Neural progenitor cell (in vitro differentiated cells): ENCODE measurements around the gene CCDC88B. TPM values are rescaled to one million over a fixed set of nuclear protein-coding genes. Genes with fewer than 3 reads are reported as not detected.

Experiments used
- DNase-seq: peaks from one replicate; pipeline ENCODE4 v3.0.0-alpha.2; 2016; ENCODE audit warnings: low spot score
- H2AFZ ChIP-seq: fragments of 200-600 bp; sonication (generic); replicated peaks from 2 replicates; pipeline ENCODE4 v1.6.1; 2016; ENCODE audit warnings: antibody characterized with exemption
- H3F3A ChIP-seq: fragments of 200-600 bp; sonication (generic); 2 replicates; pipeline ENCODE4 v1.6.1; 2016; ENCODE audit warnings: antibody characterized with exemption, low read depth
- H3K27ac ChIP-seq: fragments of 200-600 bp; sonication (generic); 2 replicates; pipeline ENCODE4 v1.5.1; 2016; ENCODE audit warnings: mild to moderate bottlenecking
- H3K27me3 ChIP-seq: fragments of 200-600 bp; sonication (generic); 2 replicates; pipeline ENCODE4 v1.6.1; 2016; ENCODE audit warnings: mild to moderate bottlenecking, moderate library complexity
- H3K36me3 ChIP-seq: fragments of 200-600 bp; sonication (generic); 2 replicates; pipeline ENCODE4 v1.5.1; 2016
- H3K4me1 ChIP-seq: fragments of 200-600 bp; sonication (generic); 2 replicates; pipeline ENCODE4 v1.6.1; 2016; ENCODE audit warnings: mixed run types
- H3K4me2 ChIP-seq: fragments of 200-600 bp; sonication (generic); 2 replicates; pipeline ENCODE4 v1.6.1; 2016
- H3K4me3 ChIP-seq: fragments of 200-600 bp; sonication (generic); 2 replicates; pipeline ENCODE4 v1.5.1; 2016
- H3K79me2 ChIP-seq: fragments of 200-600 bp; sonication (generic); 2 replicates; pipeline ENCODE4 v1.6.1; 2016; ENCODE audit warnings: low read depth
- H3K9ac ChIP-seq: fragments of 200-600 bp; sonication (generic); 2 replicates; pipeline ENCODE4 v1.6.1; 2016
- H3K9me3 ChIP-seq: fragments of 200-600 bp; sonication (generic); 2 replicates; pipeline ENCODE4 v1.5.1; 2016; ENCODE audit warnings: low read depth
- H4K20me1 ChIP-seq: fragments of 200-600 bp; sonication (generic); 2 replicates; pipeline ENCODE4 v1.6.1; 2016; ENCODE audit warnings: low read depth
- H3K27ac Mint-ChIP-seq: 3 replicates; pipeline ENCODE4 v1.8.0; 2021; ENCODE audit warnings: mixed read lengths
- H3K27me3 Mint-ChIP-seq: 2 replicates; pipeline ENCODE4 v1.8.0; 2022; ENCODE audit warnings: low read depth, mild to moderate bottlenecking, inconsistent platforms, moderate library complexity, mixed read lengths; ENCODE audit not compliant: insufficient read depth
- H3K36me3 Mint-ChIP-seq: 3 replicates; pipeline ENCODE4 v1.8.0; 2021; ENCODE audit warnings: mixed read lengths
- H3K4me1 Mint-ChIP-seq: 3 replicates; pipeline ENCODE4 v1.8.0; 2021; ENCODE audit warnings: mixed read lengths
- H3K4me3 Mint-ChIP-seq: 3 replicates; pipeline ENCODE4 v1.8.0; 2021; ENCODE audit warnings: mild to moderate bottlenecking, moderate library complexity, mixed read lengths
- H3K9me3 Mint-ChIP-seq: 3 replicates; pipeline ENCODE4 v1.8.0; 2020; ENCODE audit warnings: mixed read lengths
- CTCF ChIP-seq: fragments of 200-600 bp; sonication (generic); IDR thresholded peaks from 2 replicates; pipeline ENCODE4 v1.5.1; 2017; ENCODE audit warnings: antibody characterized with exemption, mild to moderate bottlenecking
- EZH2 ChIP-seq: fragments of 200-600 bp; sonication (generic); IDR thresholded peaks from 2 replicates; pipeline ENCODE4 v1.6.1; 2017; ENCODE audit warnings: antibody characterized with exemption, mild to moderate bottlenecking, moderate library complexity
- EZH2phosphoT487 ChIP-seq: fragments of 200-600 bp; sonication (generic); IDR thresholded peaks from 2 replicates; pipeline ENCODE4 v1.6.1; 2017; ENCODE audit warnings: antibody characterized with exemption
- total RNA-seq: library from RNA; depleted of rRNA; stranded (reverse); fragments of >200 nt; gene quantifications from 2 replicates; pipeline ENCODE4 v1.2.3, GENCODE V29; 2015; ENCODE audit warnings: low replicate concordance

Gene CCDC88B
- total RNA-seq, 1 donor from 2014 or later, result 0.62 TPM

GRCh38 chr11:64349025-64349387 is 9.0 kb downstream of the CCDC88B start:
- Histone ChIP-seq H3K4me3 (no peak overlapping the region), H4K20me1 (no peaks in the 10 kb centered on the region), H3K9ac (no peak overlapping the region), H3K79me2 (no peaks in the 10 kb centered on the region), H2AFZ (no peak overlapping the region), H3F3A (peaks cover 3% of the 10 kb centered on the region), H3K27ac (no peak overlapping the region), H3K4me1 (peaks cover 7% of the 10 kb centered on the region), H3K9me3 (no peaks in the 10 kb centered on the region), H3K4me2 (no peak overlapping the region), H3K36me3 (no peaks in the 10 kb centered on the region), H3K27me3 (no peaks in the 10 kb centered on the region)
- H3K4me3 Mint-ChIP-seq, result no peak overlapping the region
- no peaks in the 10 kb centered on the region for H3K9me3 Mint-ChIP-seq
- peaks cover 25% of the 10 kb centered on the region for H3K4me1 Mint-ChIP-seq
- H3K27me3 Mint-ChIP-seq, result peaks cover 4% of the 10 kb centered on the region
- no peaks in the 10 kb centered on the region for H3K36me3 Mint-ChIP-seq
- H3K27ac Mint-ChIP-seq, result no peak overlapping the region
- TF ChIP-seq EZH2 (no peak), CTCF (no peak), EZH2phosphoT487 (no peak)
- no peak for DNase-seq

- Histone ChIP-seq H3K79me2 (no peaks in the 10 kb centered on the region), H3K27ac (no peak overlapping the region), H4K20me1 (no peaks in the 10 kb centered on the region), H3K4me3 (no peak overlapping the region), H3K27me3 (no peaks in the 10 kb centered on the region), H3F3A (peaks cover 3% of the 10 kb centered on the region), H3K4me1 (peaks cover 7% of the 10 kb centered on the region), H3K4me2 (no peak overlapping the region), H3K9ac (no peak overlapping the region), H3K9me3 (no peaks in the 10 kb centered on the region), H3K36me3 (no peaks in the 10 kb centered on the region), H2AFZ (no peak overlapping the region)
- H3K9me3 Mint-ChIP-seq, result no peaks in the 10 kb centered on the region
- no peak overlapping the region for H3K27ac Mint-ChIP-seq
- DNase-seq, result no peak
- no peaks in the 10 kb centered on the region for H3K36me3 Mint-ChIP-seq
- peaks cover 25% of the 10 kb centered on the region for H3K4me1 Mint-ChIP-seq
- H3K4me3 Mint-ChIP-seq, result no peak overlapping the region
- no peak for TF ChIP-seq EZH2
- no peak for TF ChIP-seq EZH2phosphoT487
- no peak for TF ChIP-seq CTCF
- H3K27me3 Mint-ChIP-seq, result peaks cover 4% of the 10 kb centered on the region
These were observed 9.4 kb downstream of the CCDC88B start for GRCh38 chr11:64349404-64349803.

- Histone ChIP-seq H3K36me3 (no peaks in the 10 kb centered on the region), H3K4me2 (no peak overlapping the region), H4K20me1 (no peaks in the 10 kb centered on the region), H3F3A (peaks cover 14% of the 10 kb centered on the region), H3K79me2 (no peaks in the 10 kb centered on the region), H2AFZ (no peak overlapping the region), H3K4me1 (peaks cover 14% of the 10 kb centered on the region), H3K27me3 (no peaks in the 10 kb centered on the region), H3K9me3 (no peaks in the 10 kb centered on the region), H3K9ac (no peak overlapping the region), H3K4me3 (no peak overlapping the region), H3K27ac (no peak overlapping the region)
- H3K27me3 Mint-ChIP-seq, result peaks cover 6% of the 10 kb centered on the region
- H3K9me3 Mint-ChIP-seq, result no peaks in the 10 kb centered on the region
- H3K4me1 Mint-ChIP-seq, result peaks cover 31% of the 10 kb centered on the region
- no peak overlapping the region for H3K4me3 Mint-ChIP-seq
- TF ChIP-seq EZH2 (no peak), CTCF (no peak), EZH2phosphoT487 (no peak)
- no peak overlapping the region for H3K27ac Mint-ChIP-seq
- no peak for DNase-seq
- no peaks in the 10 kb centered on the region for H3K36me3 Mint-ChIP-seq
These were observed 11.2 kb downstream of the CCDC88B start for GRCh38 chr11:64351136-64351631.
